Fibroblast of lung (primary cell): ENCODE data around the gene PCDHA11. TPM values are rescaled to one million over a fixed set of nuclear protein-coding genes. Genes with fewer than 3 reads are reported as not detected.

Experiments used
- DNase-seq, 2 donors: peaks; one replicate each; pipeline versions ENCODE4 v3.0.0 to v3.0.0-alpha.2; 2010; ENCODE audit warnings: low read depth in 2 of 2
- H2AFZ ChIP-seq: 2 replicates; pipeline ENCODE4 v1.5.1; 2012; ENCODE audit warnings: low read length, control low read depth, inconsistent platforms
- H3K27ac ChIP-seq: 2 replicates; pipeline ENCODE4 v1.5.1; 2011; ENCODE audit warnings: low read length, control low read depth; ENCODE audit not compliant: insufficient read depth
- H3K27me3 ChIP-seq: 2 replicates; pipeline ENCODE4 v1.5.1; 2011; ENCODE audit warnings: mild to moderate bottlenecking, low read length; ENCODE audit not compliant: control insufficient read depth, insufficient read depth
- H3K36me3 ChIP-seq: 2 replicates; pipeline ENCODE4 v1.5.1; 2011; ENCODE audit warnings: low read length; ENCODE audit not compliant: control insufficient read depth, insufficient read depth
- H3K4me1 ChIP-seq: 2 replicates; pipeline ENCODE4 v1.5.1; 2011; ENCODE audit warnings: low read length; ENCODE audit not compliant: control insufficient read depth, insufficient read depth; ENCODE audit errors: extremely low read depth
- H3K4me2 ChIP-seq: 2 replicates; pipeline ENCODE4 v1.5.1; 2011; ENCODE audit warnings: low read length, control low read depth; ENCODE audit not compliant: insufficient read depth; ENCODE audit errors: extremely low read depth
- H3K4me3 ChIP-seq, 4 experiments: fragments of 200-600 bp in 1 of 4; sonication (generic) in 1 of 4; replicated peaks in 1 of 4; 2 replicates each; pipeline ENCODE4 v1.5.1; 2011 to 2016; ENCODE audit warnings: low read length in 4 of 4, low read depth in 3 of 4, mild to moderate bottlenecking in 3 of 4, control low read depth in 2 of 4, inconsistent platforms in 1 of 4, mixed read lengths in 1 of 4; ENCODE audit not compliant: insufficient read depth in 1 of 4; ENCODE audit errors: control extremely low read depth in 1 of 4
- H3K79me2 ChIP-seq: 2 replicates; pipeline ENCODE4 v1.5.1; 2012; ENCODE audit warnings: mild to moderate bottlenecking, low read length, inconsistent platforms; ENCODE audit not compliant: control insufficient read depth, insufficient read depth
- H3K9ac ChIP-seq: 2 replicates; pipeline ENCODE4 v1.5.1; 2011; ENCODE audit warnings: mild to moderate bottlenecking, low read length, control low read depth; ENCODE audit not compliant: insufficient read depth
- H3K9me3 ChIP-seq: 2 replicates; pipeline ENCODE4 v1.5.1; 2012; ENCODE audit warnings: low read depth, low read length; ENCODE audit not compliant: control insufficient read depth, insufficient read depth
- H4K20me1 ChIP-seq: 2 replicates; pipeline ENCODE4 v1.5.1; 2011; ENCODE audit warnings: low read length; ENCODE audit not compliant: control insufficient read depth, insufficient read depth; ENCODE audit errors: extremely low read depth
- CTCF ChIP-seq, 2 donors: IDR thresholded peaks in 1 of 2; conservative IDR thresholded peaks in 1 of 2; 1 replicate in 1 of 2; 2 replicates in 1 of 2; pipeline ENCODE4 v1.5.1; 2011 to 2012; ENCODE audit warnings: low read length in 2 of 2, control low read depth in 1 of 2, inconsistent platforms in 1 of 2, low read depth in 1 of 2, mild to moderate bottlenecking in 1 of 2
- EZH2 ChIP-seq: IDR thresholded peaks from 2 replicates; pipeline ENCODE4 v1.5.1; 2012; ENCODE audit warnings: low read length, control low read depth, mild to moderate bottlenecking; ENCODE audit errors: missing control alignments
- polyA plus RNA-seq, 2 donors: library from polyadenylated mRNA; depleted of rRNA in 1 of 2; stranded (reverse) in 1 of 2; unstranded in 1 of 2; fragments of >200 nt; gene quantifications; 2 replicates each; pipeline ENCODE4 v1.2.1, GENCODE V29; 2011 to 2012; ENCODE audit warnings: missing spikeins in 1 of 2
- total RNA-seq: library from RNA; depleted of rRNA; stranded (reverse); fragments of >200 nt; gene quantifications from 2 replicates; pipeline ENCODE4 v1.2.1, GENCODE V29; 2014

The PCDHA11 gene
- total and polyA plus RNA-seq, 2 donors (not counting 1 experiment from before 2014, with no cell fraction given) = 0.15 to 0.66 TPM

GRCh38 chr5:140881889-140882590 is 13.3 kb downstream of the PCDHA11 start, which contains the start of gene PCDHA13:
Gene PCDHA13, plus strand, starts transcription at chr5:140882124. Its CDS starts 145 bp downstream, at chr5:140882269.
- H2AFZ ChIP-seq = no peak within 1 kb of the TSS
- H3K27me3 ChIP-seq = no peaks in the 10 kb centered on the region
- H3K36me3 ChIP-seq = no peaks in the 10 kb centered on the region
- no peak within 1 kb of the TSS for H3K27ac ChIP-seq
- no peaks in the 10 kb centered on the region for H3K4me1 ChIP-seq
- H3K9ac ChIP-seq = no peak within 1 kb of the TSS
- no peak within 1 kb of the TSS for H3K4me3 ChIP-seq
- TF ChIP-seq CTCF (conservative IDR thresholded peaks at IDR 0.05 in 1 of 2, IDR thresholded peaks at IDR 0.05 in 1 of 2; ENCODE audit: low read depth in 1 of 2, low read length in 2 of 2) = no peak
- no peak for TF ChIP-seq EZH2
- DNase-seq = no peak
- no peaks in the 10 kb centered on the region for H4K20me1 ChIP-seq
- no peaks in the 10 kb centered on the region for H3K79me2 ChIP-seq
- no peak within 1 kb of the TSS for H3K4me2 ChIP-seq
- no peaks in the 10 kb centered on the region for H3K9me3 ChIP-seq

DNA sequence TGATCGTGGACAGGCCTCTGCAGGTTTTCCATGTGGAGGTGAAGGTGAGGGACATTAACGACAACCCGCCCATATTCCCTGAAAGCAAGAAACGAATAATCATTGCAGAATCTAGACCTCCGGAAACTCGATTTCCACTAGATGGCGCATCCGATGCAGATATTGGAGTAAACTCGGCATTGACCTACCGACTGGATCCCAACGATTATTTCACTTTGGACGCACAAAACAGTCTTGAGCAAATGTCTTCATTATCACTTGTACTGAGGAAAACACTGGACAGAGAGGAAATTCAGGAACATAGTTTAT is 13.8 kb downstream of the PCDHA11 start:
- no peak overlapping the region for H3K4me3 ChIP-seq
- H3K36me3 ChIP-seq = no peaks in the 10 kb centered on the region
- TF ChIP-seq EZH2 = no peak
- no peak for TF ChIP-seq CTCF (conservative IDR thresholded peaks at IDR 0.05 in 1 of 2, IDR thresholded peaks at IDR 0.05 in 1 of 2; ENCODE audit: low read depth in 1 of 2, low read length in 2 of 2)
- no peak for DNase-seq
- H3K9me3 ChIP-seq = no peaks in the 10 kb centered on the region
- no peaks in the 10 kb centered on the region for H3K27me3 ChIP-seq
- no peaks in the 10 kb centered on the region for H3K4me1 ChIP-seq
- H3K9ac ChIP-seq = no peak overlapping the region
- no peak overlapping the region for H3K27ac ChIP-seq
- no peak overlapping the region for H2AFZ ChIP-seq
- H3K79me2 ChIP-seq = no peaks in the 10 kb centered on the region
- H3K4me2 ChIP-seq = no peak overlapping the region
- no peaks in the 10 kb centered on the region for H4K20me1 ChIP-seq

- Histone ChIP-seq H3K36me3 (no peaks in the 10 kb centered on the region), H3K4me2 (no peak overlapping the region), H3K27me3 (no peaks in the 10 kb centered on the region), H4K20me1 (no peaks in the 10 kb centered on the region), H3K9me3 (no peaks in the 10 kb centered on the region), H3K9ac (no peak overlapping the region), H3K79me2 (no peaks in the 10 kb centered on the region), H3K4me3 (no peak overlapping the region), H3K4me1 (no peaks in the 10 kb centered on the region), H2AFZ (no peak overlapping the region), H3K27ac (no peak overlapping the region)
- TF ChIP-seq CTCF (conservative IDR thresholded peaks at IDR 0.05 in 1 of 2, IDR thresholded peaks at IDR 0.05 in 1 of 2; ENCODE audit: low read depth in 1 of 2, low read length in 2 of 2) = no peak
- TF ChIP-seq EZH2 = no peak
- DNase-seq = no peak
Measured at GRCh38 chr5:140883373-140883772, 14.6 kb downstream of the PCDHA11 start.
